ENCODE results near the gene TSPAN13.

Gene TSPAN13

GRCh38 chr7:16786257-16786656 is 32.7 kb downstream of the TSPAN13 start:
- Histone ChIP-seq H3K4me1 (ENCODE audit: control insufficient read depth, insufficient read depth, low read length) (no peaks in the 10 kb centered on the region), H3K27ac (ENCODE audit: low read depth, low read length) (no peak overlapping the region), H3K9ac (ENCODE audit: low read length) (no peak overlapping the region), H3K36me3 (ENCODE audit: control insufficient read depth, insufficient read depth, low read length) (no peaks in the 10 kb centered on the region), H3K4me3 (ENCODE audit: low read length) (no peak overlapping the region), H3K27me3 (ENCODE audit: control insufficient read depth, insufficient read depth, low read length) (no peaks in the 10 kb centered on the region)

DNA sequence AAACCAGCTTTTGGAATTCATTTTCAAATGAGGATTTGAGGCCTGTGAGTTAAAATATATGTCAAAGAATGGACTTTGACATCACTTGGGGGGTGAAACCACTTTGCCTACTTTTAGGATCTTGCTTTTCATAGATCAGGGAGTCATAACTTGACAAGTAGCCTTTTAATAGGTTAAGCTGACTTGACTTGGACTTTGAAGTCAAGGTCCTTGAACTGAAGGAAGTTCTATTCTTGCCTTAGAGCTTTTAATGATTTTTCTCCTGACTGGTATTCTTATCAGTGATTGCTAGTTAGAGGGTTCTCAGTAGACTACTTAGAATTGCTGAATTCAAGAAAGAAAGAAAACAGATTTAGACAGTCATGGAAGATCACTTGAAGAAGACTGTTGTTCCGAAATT is 33.6 kb downstream of the TSPAN13 start:
- Histone ChIP-seq H3K36me3 (ENCODE audit: control insufficient read depth, insufficient read depth, low read length) (no peaks in the 10 kb centered on the region), H3K4me1 (ENCODE audit: control insufficient read depth, insufficient read depth, low read length) (no peaks in the 10 kb centered on the region)

DNA sequence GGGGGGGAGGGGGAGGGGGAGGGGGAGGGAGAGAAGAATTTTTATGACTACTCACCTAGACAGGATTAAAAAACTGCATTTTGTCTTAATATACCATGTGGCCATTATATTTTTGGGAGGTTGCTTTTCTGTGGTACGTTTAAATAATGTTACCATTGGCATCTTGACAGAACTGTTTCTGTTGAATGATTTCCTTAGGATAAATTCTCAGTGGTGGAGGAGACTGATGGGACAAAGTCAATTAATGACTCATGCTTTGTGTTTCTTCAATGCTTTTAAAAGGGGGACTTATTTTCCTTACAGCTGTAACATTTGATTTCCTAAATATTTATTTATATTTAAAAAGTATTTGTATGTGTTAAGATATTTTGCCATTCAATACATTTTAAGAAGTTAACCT is 37.5 kb downstream of the TSPAN13 start:
- Histone ChIP-seq H3K36me3 (ENCODE audit: control insufficient read depth, insufficient read depth, low read length) (no peaks in the 10 kb centered on the region), H3K4me3 (ENCODE audit: low read length) (no peak overlapping the region), H3K27ac (ENCODE audit: low read depth, low read length) (no peak overlapping the region), H3K4me1 (ENCODE audit: control insufficient read depth, insufficient read depth, low read length) (no peaks in the 10 kb centered on the region), H3K27me3 (ENCODE audit: control insufficient read depth, insufficient read depth, low read length) (no peaks in the 10 kb centered on the region), H3K9ac (ENCODE audit: low read length) (no peak overlapping the region)

More for the DNA sequence above, 33.6 kb downstream of the TSPAN13 start:
- H3K27me3 ChIP-seq (ENCODE audit: control insufficient read depth, insufficient read depth, low read length), result no peaks in the 10 kb centered on the region
- H3K4me3 ChIP-seq (ENCODE audit: low read length), result no peak overlapping the region
- no peak overlapping the region for H3K27ac ChIP-seq (ENCODE audit: low read depth, low read length)
- H3K9ac ChIP-seq (ENCODE audit: low read length), result no peak overlapping the region

DNA sequence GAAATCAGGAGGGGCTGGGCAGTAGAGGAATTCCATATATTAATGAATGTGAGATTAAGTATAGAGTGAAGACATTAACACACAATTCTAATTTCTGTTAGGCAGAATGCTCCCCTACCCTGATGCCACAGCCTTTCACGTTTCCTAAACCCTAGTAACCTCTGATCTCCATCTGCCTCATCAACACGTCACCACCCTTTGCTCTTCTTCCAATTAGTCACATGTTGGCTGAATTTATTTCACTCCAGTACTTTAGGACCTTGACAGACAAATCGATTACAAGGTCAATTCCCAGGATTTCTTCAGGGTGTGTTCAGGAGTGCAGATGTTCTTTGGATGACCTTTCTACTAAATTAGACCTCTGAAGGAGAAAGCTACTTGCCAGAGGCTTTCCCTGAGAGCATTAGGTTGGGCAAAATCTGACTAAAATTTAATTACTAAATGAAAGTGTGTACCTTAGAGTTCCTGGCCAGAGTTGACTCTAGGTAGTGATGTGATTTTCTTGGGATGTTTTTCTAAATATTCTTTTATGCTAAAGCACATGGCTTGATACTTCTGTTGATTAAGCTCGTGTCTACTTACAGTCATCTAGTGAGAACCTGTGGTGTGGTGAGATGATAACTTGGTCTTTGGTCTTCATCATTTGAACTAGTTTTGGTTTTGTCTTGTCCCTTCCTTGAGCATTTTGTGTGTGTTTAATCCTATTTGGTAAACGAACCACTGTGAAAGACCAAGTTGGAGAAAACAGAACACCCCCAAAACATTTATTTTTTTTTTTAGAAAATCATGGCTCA is 38.5 kb downstream of the TSPAN13 start:
- Histone ChIP-seq H3K4me1 (ENCODE audit: control insufficient read depth, insufficient read depth, low read length) (no peaks in the 10 kb centered on the region), H3K27me3 (ENCODE audit: control insufficient read depth, insufficient read depth, low read length) (no peaks in the 10 kb centered on the region), H3K9ac (ENCODE audit: low read length) (no peak overlapping the region), H3K4me3 (ENCODE audit: low read length) (no peak overlapping the region), H3K27ac (ENCODE audit: low read depth, low read length) (no peak overlapping the region), H3K36me3 (ENCODE audit: control insufficient read depth, insufficient read depth, low read length) (no peaks in the 10 kb centered on the region)

- Histone ChIP-seq H3K9ac (ENCODE audit: low read length) (no peak overlapping the region), H3K27ac (ENCODE audit: low read depth, low read length) (no peak overlapping the region), H3K36me3 (ENCODE audit: control insufficient read depth, insufficient read depth, low read length) (no peaks in the 10 kb centered on the region), H3K4me1 (ENCODE audit: control insufficient read depth, insufficient read depth, low read length) (no peaks in the 10 kb centered on the region), H3K4me3 (ENCODE audit: low read length) (no peak overlapping the region), H3K27me3 (ENCODE audit: control insufficient read depth, insufficient read depth, low read length) (no peaks in the 10 kb centered on the region)
These were observed 41.4 kb downstream of the TSPAN13 start for GRCh38 chr7:16794986-16795385.

DNA sequence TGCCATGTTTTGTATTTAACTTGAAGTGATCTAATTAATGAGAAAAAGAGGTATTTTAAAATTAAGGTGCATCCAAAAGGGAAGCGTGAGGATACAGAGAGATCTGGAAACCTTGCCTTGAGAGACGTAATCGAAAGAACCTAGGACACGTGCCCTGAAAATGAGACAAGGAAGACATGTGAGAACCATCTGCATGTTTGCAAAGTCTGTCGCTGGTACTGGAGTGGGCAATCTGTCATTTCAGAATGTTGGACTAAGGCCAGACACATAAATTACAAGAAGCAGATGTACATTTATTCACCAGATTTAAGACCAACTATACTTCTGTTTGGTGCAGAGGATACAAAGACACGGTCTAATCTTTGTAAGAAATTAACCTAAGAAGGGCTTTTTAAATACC is 42.1 kb downstream of the TSPAN13 start:
- Histone ChIP-seq H3K9ac (ENCODE audit: low read length) (no peak overlapping the region), H3K27ac (ENCODE audit: low read depth, low read length) (no peak overlapping the region), H3K36me3 (ENCODE audit: control insufficient read depth, insufficient read depth, low read length) (no peaks in the 10 kb centered on the region), H3K4me3 (ENCODE audit: low read length) (no peak overlapping the region), H3K4me1 (ENCODE audit: control insufficient read depth, insufficient read depth, low read length) (no peaks in the 10 kb centered on the region), H3K27me3 (ENCODE audit: control insufficient read depth, insufficient read depth, low read length) (no peaks in the 10 kb centered on the region)

GRCh38 chr7:16801111-16801542 is 47.6 kb downstream of the TSPAN13 start:
- Histone ChIP-seq H3K27me3 (ENCODE audit: control insufficient read depth, insufficient read depth, low read length) (no peaks in the 10 kb centered on the region), H3K36me3 (ENCODE audit: control insufficient read depth, insufficient read depth, low read length) (no peaks in the 10 kb centered on the region), H3K4me1 (ENCODE audit: control insufficient read depth, insufficient read depth, low read length) (no peaks in the 10 kb centered on the region), H3K27ac (ENCODE audit: low read depth, low read length) (no peak overlapping the region), H3K9ac (ENCODE audit: low read length) (no peak overlapping the region), H3K4me3 (ENCODE audit: low read length) (no peak overlapping the region)

DNA sequence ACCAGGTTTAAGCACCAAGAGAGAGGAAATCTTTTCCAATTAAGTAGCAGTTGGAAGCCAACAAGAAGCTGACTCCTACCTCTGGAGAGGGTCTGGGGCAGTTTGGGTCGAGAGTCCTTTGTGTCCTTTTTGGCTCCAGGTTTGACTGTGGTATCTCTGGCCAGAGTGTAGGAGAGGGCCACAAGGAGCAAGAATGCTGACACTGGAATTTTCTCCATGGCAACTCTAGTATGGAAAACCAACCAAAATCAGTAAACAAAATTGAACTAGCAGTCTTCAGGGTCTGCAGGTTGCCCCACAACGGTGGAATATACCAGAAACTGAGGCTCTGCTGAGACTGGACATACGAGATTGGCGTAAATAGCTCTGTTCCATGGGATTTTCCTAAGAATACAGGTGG is 48.0 kb downstream of the TSPAN13 start:
- H3K27ac ChIP-seq (ENCODE audit: low read depth, low read length), result no peak overlapping the region
- no peaks in the 10 kb centered on the region for H3K4me1 ChIP-seq (ENCODE audit: control insufficient read depth, insufficient read depth, low read length)
- no peak overlapping the region for H3K4me3 ChIP-seq (ENCODE audit: low read length)

GRCh38 chr7:16803125-16803524 is 49.6 kb downstream of the TSPAN13 start:
- Histone ChIP-seq H3K36me3 (ENCODE audit: control insufficient read depth, insufficient read depth, low read length) (no peaks in the 10 kb centered on the region), H3K4me3 (ENCODE audit: low read length) (peak overlapping the region; percentile 17), H3K27ac (ENCODE audit: low read depth, low read length) (no peak overlapping the region), H3K4me1 (ENCODE audit: control insufficient read depth, insufficient read depth, low read length) (no peaks in the 10 kb centered on the region), H3K27me3 (ENCODE audit: control insufficient read depth, insufficient read depth, low read length) (no peaks in the 10 kb centered on the region), H3K9ac (ENCODE audit: low read length) (no peak overlapping the region)

More for the DNA sequence above, 48.0 kb downstream of the TSPAN13 start:
- Histone ChIP-seq H3K27me3 (ENCODE audit: control insufficient read depth, insufficient read depth, low read length) (no peaks in the 10 kb centered on the region), H3K36me3 (ENCODE audit: control insufficient read depth, insufficient read depth, low read length) (no peaks in the 10 kb centered on the region), H3K9ac (ENCODE audit: low read length) (no peak overlapping the region)

DNA sequence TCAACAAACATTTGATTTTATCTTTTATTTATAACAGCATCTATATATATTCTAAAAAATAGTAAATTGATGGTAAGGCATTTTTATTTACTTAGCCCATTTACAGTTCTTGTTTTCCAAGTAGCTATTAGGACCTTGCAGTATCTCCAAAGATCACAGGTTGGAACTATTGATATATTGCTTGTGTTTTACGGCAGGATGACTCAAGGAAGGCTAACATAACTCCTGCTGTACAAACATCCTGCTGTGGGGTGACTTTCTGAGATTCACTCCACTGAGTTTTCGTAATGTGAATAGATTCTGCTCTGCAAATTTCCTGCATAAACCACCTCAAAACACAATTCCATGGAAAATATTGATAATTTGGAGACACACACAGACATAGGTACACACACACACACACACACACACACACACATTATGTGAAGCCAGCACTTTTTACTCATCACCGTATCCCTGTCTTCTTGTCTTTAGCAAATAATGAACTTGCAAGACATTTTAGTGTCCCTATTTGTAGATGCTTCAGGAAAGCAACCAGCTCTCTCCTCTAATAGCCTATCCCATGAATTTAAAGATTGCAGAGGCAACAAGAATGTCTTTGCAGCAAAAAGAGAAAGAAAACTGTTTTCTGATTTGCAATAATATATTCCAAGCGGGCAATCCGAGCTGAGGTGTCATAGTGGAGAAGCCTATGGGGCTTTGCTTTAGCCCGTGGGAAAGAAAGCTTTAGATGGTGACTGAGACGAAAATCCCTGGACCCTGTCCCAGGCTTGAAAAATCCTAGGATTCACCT is 50.5 kb downstream of the TSPAN13 start:
- Histone ChIP-seq H3K27ac (ENCODE audit: low read depth, low read length) (no peak overlapping the region), H3K4me3 (ENCODE audit: low read length) (peak overlapping the region; percentile 14), H3K36me3 (ENCODE audit: control insufficient read depth, insufficient read depth, low read length) (no peaks in the 10 kb centered on the region), H3K27me3 (ENCODE audit: control insufficient read depth, insufficient read depth, low read length) (no peaks in the 10 kb centered on the region), H3K9ac (ENCODE audit: low read length) (no peak overlapping the region), H3K4me1 (ENCODE audit: control insufficient read depth, insufficient read depth, low read length) (no peaks in the 10 kb centered on the region)

DNA sequence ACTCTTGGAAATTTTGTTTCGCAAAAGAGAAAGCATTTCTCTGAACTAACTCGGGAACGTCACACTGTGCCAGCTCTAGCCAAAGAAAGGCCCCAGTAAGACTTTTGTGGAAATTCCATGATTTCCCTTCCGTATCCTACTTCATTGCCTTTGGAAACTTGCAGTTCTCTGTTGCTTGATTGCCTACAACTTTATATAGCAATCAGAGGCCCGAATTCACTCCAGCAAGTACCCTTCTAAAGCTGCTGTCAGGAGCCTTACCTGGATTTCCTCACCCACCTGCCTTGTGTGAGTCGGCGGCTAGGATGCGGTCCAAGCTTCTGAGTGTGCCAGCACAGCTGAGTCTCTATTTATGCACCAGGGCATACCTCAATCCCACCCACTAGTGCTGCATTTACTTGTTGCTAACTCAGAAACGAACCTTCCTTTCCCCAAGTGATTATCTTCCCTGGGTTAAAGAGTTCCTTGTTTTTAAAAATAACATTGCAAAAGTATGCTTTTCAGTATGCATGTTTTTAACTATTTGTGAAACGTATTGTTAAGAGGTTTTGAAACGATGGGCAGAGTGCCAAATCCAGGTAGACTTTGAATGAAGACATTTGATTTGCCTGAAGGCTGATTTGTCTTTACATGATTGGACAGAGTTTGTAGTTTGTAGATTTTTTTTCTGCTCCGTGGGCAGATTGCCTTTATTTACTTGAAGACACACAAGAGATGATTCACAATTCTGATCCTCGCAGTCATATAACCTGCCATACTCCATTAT is 51.3 kb downstream of the TSPAN13 start, which contains the start of gene AGR2:
TSS of gene AGR2 (minus strand) at position 326 of the 766 bp plus-strand sequence. CDS start 3,203 bp downstream, outside the sequence.
- Histone ChIP-seq H3K36me3 (ENCODE audit: control insufficient read depth, insufficient read depth, low read length) (no peaks in the 10 kb centered on the region), H3K27ac (ENCODE audit: low read depth, low read length) (no peak within 1 kb of the TSS), H3K9ac (ENCODE audit: low read length) (no peak within 1 kb of the TSS), H3K27me3 (ENCODE audit: control insufficient read depth, insufficient read depth, low read length) (no peaks in the 10 kb centered on the region), H3K4me1 (ENCODE audit: control insufficient read depth, insufficient read depth, low read length) (no peaks in the 10 kb centered on the region), H3K4me3 (ENCODE audit: low read length) (peak within 1 kb of the TSS; percentile 14)

- no peak overlapping the region for H3K9ac ChIP-seq (ENCODE audit: low read length)
- no peaks in the 10 kb centered on the region for H3K36me3 ChIP-seq (ENCODE audit: control insufficient read depth, insufficient read depth, low read length)
- no peaks in the 10 kb centered on the region for H3K27me3 ChIP-seq (ENCODE audit: control insufficient read depth, insufficient read depth, low read length)
- H3K27ac ChIP-seq (ENCODE audit: low read depth, low read length), result no peak overlapping the region
- H3K4me3 ChIP-seq (ENCODE audit: low read length), result no peak overlapping the region
- H3K4me1 ChIP-seq (ENCODE audit: control insufficient read depth, insufficient read depth, low read length), result no peaks in the 10 kb centered on the region
These were observed 51.9 kb downstream of the TSPAN13 start for GRCh38 chr7:16805441-16805840.

Data from rectal smooth muscle tissue (tissue), 1 donor.